Measurements from ENCODE around the gene C10orf90.
"Not testable (repeated sequence)": the region's sequence is repeated elsewhere in the genome, so short reads cannot be mapped to it uniquely, and the experiment has no call there.

C10orf90 gene

GRCh38 chr10:126391192-126391885 is 279.2 kb downstream of the C10orf90 start:
- no peak for DNase-seq (ENCODE audit: low read depth, low spot score)

GRCh38 chr10:126390324-126390723 is 280.2 kb downstream of the C10orf90 start:
- no peak for DNase-seq (ENCODE audit: low read depth, low spot score)

GRCh38 chr10:126387931-126388911 is 282.3 kb downstream of the C10orf90 start, which contains the start of gene ADAM12:
ADAM12 (minus strand) TSS chr10:126388477; CDS start chr10:126388145, 332 bp downstream.
- DNase-seq (ENCODE audit: low read depth, low spot score): no peak

GRCh38 chr10:126387041-126387921 is 283.2 kb downstream of the C10orf90 start:
- peak; percentile 28 for DNase-seq (ENCODE audit: low read depth, low spot score)

- DNase-seq (ENCODE audit: low read depth, low spot score): no peak
Observed at GRCh38 chr10:126384269-126384873, 286.1 kb downstream of the C10orf90 start.

- DNase-seq (ENCODE audit: low read depth, low spot score): no peak
Observed at GRCh38 chr10:126380352-126381076, 290.0 kb downstream of the C10orf90 start.

- not testable (repeated sequence) for DNase-seq (ENCODE audit: low read depth, low spot score)
Observed at GRCh38 chr10:126379166-126379565, 291.3 kb downstream of the C10orf90 start.

GRCh38 chr10:126376956-126377355 is 293.5 kb downstream of the C10orf90 start:
- DNase-seq (ENCODE audit: low read depth, low spot score): no peak

GRCh38 chr10:126375926-126376554 is 294.5 kb downstream of the C10orf90 start:
- DNase-seq (ENCODE audit: low read depth, low spot score): no peak

GRCh38 chr10:126375299-126375698 is 295.2 kb downstream of the C10orf90 start:
- DNase-seq (ENCODE audit: low read depth, low spot score): no peak

All from activated CD4-positive, CD25-positive, alpha-beta regulatory T cell treated with anti-CD3 and anti-CD28 coated beads, Interleukin-2, amount 50 U/mL, for 16 hours (primary cell).